Coronary artery (tissue), 2 donors: ENCODE measurements around the gene TTLL9.
A peak's percentile ranks its signal among the peaks of the same experiment; 100 is the strongest.

Source experiments
- DNase-seq: peaks from one replicate; pipeline ENCODE4 v3.0.0-alpha.2; 2017; ENCODE audit warnings: low spot score
- H3K27ac ChIP-seq, 2 donors: fragments of 200-600 bp; sonication (generic); one replicate each; pipeline ENCODE4 v1.5.1; 2016 to 2019
- H3K4me3 ChIP-seq: fragments of 200-600 bp; sonication (generic); 2 replicates; pipeline ENCODE4 v1.5.1; 2016; ENCODE audit warnings: mild to moderate bottlenecking, moderate library complexity
- TF ChIP-seq, protein P1 (sequence below): fragments of 200-600 bp; sonication (generic); IDR thresholded peaks from one replicate; pipeline ENCODE4 v1.5.1; 2019; ENCODE audit warnings: antibody characterized with exemption

The TTLL9 gene

DNA sequence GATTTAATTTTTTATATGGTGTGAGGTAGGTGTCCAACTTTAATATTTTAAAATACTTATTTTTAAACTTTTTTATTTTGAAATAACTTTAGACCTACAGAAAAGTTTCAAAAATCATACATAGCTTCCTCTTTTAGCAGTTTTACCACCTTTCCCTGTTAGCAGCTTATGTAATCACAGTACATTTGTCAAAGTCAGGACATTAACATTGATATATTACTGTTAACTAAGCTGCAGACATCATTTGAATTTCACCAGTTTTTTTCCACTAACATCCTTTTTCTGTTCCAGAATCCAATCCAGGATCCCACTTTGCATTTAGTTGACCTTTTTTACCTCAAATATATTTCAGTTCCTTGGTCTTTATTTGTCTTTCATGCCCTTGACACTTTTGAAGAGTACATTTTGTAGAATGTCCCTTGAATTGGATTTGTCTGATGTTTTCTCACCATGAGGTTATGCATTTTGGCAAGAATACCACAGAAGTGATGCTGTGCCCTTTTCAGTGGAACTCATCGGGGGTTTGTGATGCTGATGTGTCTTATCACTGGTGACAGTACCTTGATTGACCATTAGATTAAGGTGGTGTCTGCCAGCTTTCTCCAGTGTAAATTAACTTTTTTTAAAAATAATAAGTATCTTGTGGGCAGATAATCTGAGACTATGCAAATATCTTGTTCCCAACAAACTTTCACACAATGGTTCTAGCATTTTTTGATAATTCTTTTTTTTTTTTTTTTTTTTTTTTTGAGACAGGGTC lies 33.4 kb downstream of the TTLL9 start:
- TF ChIP-seq, protein P1, sequence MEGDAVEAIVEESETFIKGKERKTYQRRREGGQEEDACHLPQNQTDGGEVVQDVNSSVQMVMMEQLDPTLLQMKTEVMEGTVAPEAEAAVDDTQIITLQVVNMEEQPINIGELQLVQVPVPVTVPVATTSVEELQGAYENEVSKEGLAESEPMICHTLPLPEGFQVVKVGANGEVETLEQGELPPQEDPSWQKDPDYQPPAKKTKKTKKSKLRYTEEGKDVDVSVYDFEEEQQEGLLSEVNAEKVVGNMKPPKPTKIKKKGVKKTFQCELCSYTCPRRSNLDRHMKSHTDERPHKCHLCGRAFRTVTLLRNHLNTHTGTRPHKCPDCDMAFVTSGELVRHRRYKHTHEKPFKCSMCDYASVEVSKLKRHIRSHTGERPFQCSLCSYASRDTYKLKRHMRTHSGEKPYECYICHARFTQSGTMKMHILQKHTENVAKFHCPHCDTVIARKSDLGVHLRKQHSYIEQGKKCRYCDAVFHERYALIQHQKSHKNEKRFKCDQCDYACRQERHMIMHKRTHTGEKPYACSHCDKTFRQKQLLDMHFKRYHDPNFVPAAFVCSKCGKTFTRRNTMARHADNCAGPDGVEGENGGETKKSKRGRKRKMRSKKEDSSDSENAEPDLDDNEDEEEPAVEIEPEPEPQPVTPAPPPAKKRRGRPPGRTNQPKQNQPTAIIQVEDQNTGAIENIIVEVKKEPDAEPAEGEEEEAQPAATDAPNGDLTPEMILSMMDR = no peak
- Histone ChIP-seq H3K27ac (no peak overlapping the region), H3K4me3 (no peak overlapping the region)
- DNase-seq = no peak

DNA sequence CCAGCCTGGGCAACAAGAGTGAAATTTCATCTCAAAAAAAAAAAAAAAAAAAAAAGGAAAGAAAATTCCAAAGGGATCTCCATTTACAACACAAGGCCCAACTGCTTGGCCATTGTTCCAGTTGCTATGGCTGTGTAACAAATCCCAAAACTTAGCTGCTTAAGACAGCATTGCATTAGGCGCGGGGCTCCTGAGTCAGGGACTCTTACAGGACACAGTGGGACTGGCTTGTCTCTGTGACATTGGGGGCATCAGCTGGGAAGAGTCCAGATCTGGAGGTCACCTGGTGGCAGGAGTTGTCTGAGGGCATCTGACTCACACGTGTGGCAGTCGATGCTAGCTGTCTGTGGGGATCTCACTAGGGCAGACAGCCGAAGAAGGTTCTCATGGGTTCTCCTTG lies 35.6 kb downstream of the TTLL9 start:
- no peak for DNase-seq
- TF ChIP-seq, protein P1 = no peak
- Histone ChIP-seq H3K4me3 (no peak overlapping the region), H3K27ac (no peak overlapping the region)

DNA sequence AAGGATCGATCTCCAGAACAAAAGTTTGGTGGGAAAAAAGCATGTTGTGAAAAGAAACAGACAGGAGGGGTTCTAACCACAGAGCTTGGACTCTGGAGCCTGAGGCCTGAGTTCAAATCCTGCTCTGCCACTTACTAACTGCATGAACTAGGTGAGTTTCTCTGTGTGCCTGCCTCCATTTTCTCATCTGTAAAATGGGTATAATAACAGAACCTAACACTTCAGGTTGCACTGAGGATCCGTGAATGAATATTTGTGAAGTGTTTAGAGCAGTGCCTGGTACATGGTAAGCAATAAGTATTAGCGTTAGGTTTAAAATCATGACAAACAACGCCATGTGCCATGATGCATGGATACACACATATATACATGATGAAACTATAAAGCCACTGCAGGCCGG lies 36.6 kb downstream of the TTLL9 start:
- TF ChIP-seq, protein P1 = no peak
- no peak for DNase-seq
- H3K27ac ChIP-seq = no peak overlapping the region
- H3K4me3 ChIP-seq = no peak overlapping the region

DNA sequence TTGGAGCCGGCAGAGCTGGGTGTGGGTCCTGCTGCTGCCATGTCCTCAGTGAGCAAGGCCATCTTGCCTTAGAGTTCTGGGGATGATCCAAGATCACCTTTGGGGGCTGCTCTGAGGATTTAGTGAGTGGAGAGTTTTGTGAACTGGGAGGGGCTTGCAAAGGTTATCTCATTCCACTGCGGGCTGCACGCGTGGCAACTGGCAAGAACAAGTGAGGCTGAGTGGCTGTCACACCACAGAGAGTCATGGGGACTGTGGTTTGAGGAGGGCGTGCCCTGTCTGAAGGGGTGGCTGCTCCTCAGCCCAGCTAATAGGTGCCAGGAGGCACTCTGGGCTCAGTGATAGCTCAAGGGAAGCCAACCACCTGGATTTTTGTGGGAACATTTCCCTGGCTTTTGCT lies 37.6 kb downstream of the TTLL9 start:
- DNase-seq = peak; percentile 40

DNA sequence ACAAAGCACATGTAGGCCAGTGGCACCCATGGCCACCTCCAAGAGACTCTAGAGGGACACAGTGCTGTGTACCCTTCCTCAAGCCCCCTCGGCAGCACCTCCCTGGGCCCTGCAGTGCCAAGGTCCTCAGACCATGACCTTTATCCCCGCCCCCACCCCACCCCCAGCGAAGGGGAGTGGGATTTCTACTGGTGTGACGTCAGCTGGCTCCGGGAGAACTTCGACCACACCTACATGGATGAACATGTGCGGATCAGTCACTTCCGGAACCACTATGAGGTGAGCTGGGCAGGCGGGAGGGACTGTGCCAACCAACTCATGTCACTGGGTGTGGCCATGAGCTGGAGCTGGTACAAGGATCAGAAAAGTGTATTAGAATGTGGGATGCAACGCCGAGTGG lies 38.0 kb downstream of the TTLL9 start:
- peak; percentile 59 for DNase-seq
- no peak overlapping the region for H3K27ac ChIP-seq
- no peak overlapping the region for H3K4me3 ChIP-seq
- TF ChIP-seq, protein P1 = no peak

More for the DNA sequence above, 37.6 kb downstream of the TTLL9 start:
- no peak overlapping the region for H3K4me3 ChIP-seq
- no peak overlapping the region for H3K27ac ChIP-seq
- TF ChIP-seq, protein P1 = no peak

DNA sequence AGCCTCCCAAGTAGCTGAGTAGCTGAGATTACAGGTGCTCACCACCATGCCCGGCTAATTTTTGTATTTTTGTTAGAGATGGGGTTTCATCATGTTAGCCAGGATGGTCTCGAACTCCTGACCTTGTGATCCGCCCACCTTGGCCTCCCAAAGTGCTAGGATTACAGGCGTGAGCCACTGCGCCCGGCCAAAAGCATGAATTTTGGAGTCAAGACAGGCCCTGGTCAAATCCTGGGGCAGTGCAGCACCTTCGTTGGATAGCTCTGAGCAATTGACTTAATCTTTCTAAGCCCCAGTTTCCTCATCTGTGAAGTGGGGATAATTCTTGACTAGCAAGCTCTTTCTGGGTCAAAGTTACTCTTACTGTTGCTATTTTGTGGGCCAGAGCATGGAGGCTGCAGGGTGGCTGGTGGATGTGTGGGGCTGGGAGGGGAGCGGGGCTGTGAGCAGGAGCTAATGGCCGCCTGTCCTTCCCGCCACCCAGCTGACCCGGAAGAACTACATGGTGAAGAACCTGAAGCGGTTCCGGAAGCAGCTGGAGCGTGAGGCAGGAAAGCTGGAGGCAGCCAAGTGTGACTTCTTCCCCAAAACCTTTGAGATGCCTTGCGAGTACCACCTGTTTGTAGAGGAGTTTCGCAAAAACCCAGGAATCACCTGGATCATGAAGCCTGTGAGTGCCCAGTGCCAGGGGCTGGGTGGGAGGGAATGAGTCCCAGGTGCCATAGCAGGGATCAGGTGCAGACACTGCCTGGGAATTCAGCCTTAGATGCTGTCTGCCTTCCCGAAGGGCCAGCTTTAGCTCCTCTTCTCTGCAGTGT lies 39.0 kb downstream of the TTLL9 start:
- TF ChIP-seq, protein P1 = no peak
- no peak for DNase-seq
- H3K4me3 ChIP-seq = no peak overlapping the region
- H3K27ac ChIP-seq = no peak overlapping the region
